GM10266 (cell line): ENCODE measurements around the gene GTSE1.
A peak's percentile ranks its signal among the peaks of the same experiment; 100 is the strongest.

ENCODE experiments used
- DNase-seq: peaks from one replicate; pipeline ENCODE4 v3.0.0; 2012; ENCODE audit errors: extremely low spot score
- TF ChIP-seq, protein P1 (sequence below): IDR thresholded peaks from 2 replicates; pipeline ENCODE4 v1.5.1; 2012; ENCODE audit warnings: mild to moderate bottlenecking, low read depth; ENCODE audit not compliant: control insufficient read depth, insufficient read depth; ENCODE audit errors: missing control alignments

Gene GTSE1

GRCh38 chr22:46327691-46328465, 31.2 kb downstream of the GTSE1 start:
- DNase-seq = no peak
- TF ChIP-seq, protein P1, sequence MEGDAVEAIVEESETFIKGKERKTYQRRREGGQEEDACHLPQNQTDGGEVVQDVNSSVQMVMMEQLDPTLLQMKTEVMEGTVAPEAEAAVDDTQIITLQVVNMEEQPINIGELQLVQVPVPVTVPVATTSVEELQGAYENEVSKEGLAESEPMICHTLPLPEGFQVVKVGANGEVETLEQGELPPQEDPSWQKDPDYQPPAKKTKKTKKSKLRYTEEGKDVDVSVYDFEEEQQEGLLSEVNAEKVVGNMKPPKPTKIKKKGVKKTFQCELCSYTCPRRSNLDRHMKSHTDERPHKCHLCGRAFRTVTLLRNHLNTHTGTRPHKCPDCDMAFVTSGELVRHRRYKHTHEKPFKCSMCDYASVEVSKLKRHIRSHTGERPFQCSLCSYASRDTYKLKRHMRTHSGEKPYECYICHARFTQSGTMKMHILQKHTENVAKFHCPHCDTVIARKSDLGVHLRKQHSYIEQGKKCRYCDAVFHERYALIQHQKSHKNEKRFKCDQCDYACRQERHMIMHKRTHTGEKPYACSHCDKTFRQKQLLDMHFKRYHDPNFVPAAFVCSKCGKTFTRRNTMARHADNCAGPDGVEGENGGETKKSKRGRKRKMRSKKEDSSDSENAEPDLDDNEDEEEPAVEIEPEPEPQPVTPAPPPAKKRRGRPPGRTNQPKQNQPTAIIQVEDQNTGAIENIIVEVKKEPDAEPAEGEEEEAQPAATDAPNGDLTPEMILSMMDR = no peak

DNA sequence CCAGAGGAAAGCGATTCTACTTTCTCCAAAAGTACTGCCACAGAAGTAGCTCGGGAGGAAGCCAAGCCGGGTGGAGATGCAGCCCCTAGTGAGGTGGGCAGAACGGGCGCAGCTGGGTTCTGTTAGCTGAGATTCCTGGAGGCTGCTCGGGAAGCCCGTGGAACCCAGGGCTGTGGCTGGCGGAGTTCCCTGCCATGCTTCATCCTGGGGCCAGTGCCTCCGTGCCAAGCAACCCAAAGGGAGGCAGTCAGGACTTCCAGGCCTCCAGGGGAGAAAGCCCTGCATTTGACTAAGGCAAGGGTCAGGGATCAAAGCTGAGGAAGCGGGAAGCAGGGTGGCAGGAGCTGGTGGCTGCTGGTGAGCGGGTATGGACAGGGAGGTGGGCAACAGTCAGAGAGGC, 32.1 kb downstream of the GTSE1 start:
- no peak for DNase-seq
- TF ChIP-seq, protein P1 = no peak

GRCh38 chr22:46329616-46330015, 32.9 kb downstream of the GTSE1 start:
- TF ChIP-seq, protein P1 = no peak
- no peak for DNase-seq

DNA sequence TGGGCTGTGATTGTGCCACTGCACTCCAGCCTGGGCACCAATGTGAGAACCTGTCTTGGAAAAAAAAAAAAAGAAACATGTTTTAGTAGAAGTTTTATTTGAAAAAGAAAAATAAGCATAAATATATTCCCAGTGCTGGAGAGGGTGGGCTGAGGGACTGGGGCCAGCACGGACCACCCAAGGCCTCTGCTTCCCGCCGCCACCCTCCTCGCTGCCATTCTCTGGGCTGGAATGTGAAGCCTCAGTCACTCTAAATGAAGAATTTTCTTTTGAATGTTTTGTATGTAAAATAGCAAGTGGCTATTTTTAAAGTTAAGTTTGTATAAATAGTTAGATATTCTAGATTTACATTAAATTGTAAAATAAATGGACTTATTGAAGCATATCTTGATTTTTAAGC, 33.8 kb downstream of the GTSE1 start:
- DNase-seq = no peak
- TF ChIP-seq, protein P1 = no peak

GRCh38 chr22:46331496-46331895, 34.8 kb downstream of the GTSE1 start:
- TF ChIP-seq, protein P1 = no peak
- DNase-seq = no peak

DNA sequence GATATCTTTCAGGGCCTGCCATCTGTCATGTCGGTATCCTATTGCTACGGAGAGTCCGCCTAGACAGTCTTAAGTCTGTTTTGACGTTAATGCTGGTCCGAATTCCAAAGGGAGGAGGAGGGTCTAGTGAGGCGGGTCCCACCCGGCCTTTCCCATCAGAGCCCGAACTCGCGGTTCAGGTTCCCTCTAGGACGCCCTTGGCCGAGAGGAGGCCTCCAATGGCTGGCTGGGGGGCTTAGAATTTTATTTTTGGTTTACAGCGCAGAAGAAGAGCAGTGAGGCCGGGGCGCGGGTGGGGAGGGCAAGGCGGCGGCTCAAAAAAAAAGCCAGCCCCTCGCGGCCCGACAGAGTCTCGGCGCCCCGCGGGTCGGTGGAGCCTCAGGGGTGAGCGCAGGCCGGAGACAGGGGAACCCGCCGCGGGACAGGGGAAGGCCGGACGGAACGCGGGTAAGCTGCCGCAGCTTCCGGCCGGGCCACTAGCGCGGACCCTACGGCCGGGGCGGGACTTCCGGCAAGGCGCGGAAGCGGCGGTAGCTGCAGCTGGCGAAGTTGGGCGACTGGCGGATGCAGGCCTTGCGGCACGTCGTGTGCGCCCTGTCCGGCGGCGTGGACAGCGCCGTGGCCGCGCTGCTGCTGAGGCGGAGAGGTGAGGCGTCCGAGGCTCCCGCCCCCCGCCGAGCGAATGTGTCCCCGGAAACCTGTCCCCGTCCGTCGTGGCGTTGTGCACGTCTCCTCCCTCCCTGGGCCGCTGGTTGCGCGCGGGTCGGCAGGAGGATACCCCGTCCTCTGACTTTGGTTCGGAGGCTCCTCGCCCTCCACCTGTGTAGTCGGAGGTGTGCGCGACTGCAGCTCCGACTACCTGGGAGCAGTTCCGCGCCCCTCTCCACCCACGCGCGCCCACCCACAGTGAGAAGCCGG, 38.8 kb downstream of the GTSE1 start, which contains the start of gene TRMU:
TSS of gene TRMU (plus strand) at position 514 of the 918 bp plus-strand sequence. CDS start at position 565, 51 bp downstream.
- DNase-seq = peak; percentile 97
- TF ChIP-seq, protein P1 = no peak
